ENCODE results near the gene SHQ1. TPM values are rescaled to one million over a fixed set of nuclear protein-coding genes. Genes with fewer than 3 reads are reported as not detected.
A peak's percentile ranks its signal among the peaks of the same experiment; 100 is the strongest.

The SHQ1 gene
- total and polyA plus RNA-seq, 12 donors: 7.2 to 26.4 (median 15.1) TPM

DNA sequence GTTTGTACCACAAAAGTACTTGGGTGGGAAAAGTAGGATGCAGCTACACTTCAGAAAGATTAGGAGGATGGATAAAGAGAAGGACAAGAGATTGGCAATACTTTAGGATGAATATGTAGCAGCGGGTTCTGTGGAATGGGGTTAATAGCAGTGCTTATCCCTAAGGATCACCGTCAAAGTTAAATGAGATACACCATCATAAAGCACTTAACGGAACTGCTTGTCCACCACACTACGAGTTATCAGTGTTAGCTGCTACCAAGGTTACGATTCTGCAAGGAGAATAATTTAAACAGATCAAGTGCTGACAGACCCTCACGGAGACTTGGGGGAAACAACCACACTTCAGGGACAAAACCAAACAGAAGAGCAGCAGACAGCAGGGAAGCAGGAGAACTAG lies 963 bp downstream of the SHQ1 start:
- intact Hi-C loops (cut with DNase I): loop anchor here in 1 of 2 donors (10.0 kb wide), 1 partner anchor 238 kb away; no protein-coding TSS in a partner anchor
- peak overlapping the region; percentile 36 to 91 (median 69) for H3K4me3 ChIP-seq
- H3K27ac ChIP-seq: peak overlapping the region in 4 of 5 donors; percentile 9 to 94 (median 76)
- WGBS, 4 donors: 6 to 14% (median 10%) methylated on average over 6 of the region's 6 CpGs
- no peaks in the 10 kb centered on the region for H3K27me3 ChIP-seq
- H3K9me3 ChIP-seq (replicated peaks in 1 of 3): no peaks in the 10 kb centered on the region
- H3K36me3 ChIP-seq (replicated peaks in 1 of 2): no peaks in the 10 kb centered on the region
- no peak for DNase-seq
- no peak for TF ChIP-seq POLR2A (IDR thresholded peaks at IDR 0.05)
- TF ChIP-seq, protein P1, sequence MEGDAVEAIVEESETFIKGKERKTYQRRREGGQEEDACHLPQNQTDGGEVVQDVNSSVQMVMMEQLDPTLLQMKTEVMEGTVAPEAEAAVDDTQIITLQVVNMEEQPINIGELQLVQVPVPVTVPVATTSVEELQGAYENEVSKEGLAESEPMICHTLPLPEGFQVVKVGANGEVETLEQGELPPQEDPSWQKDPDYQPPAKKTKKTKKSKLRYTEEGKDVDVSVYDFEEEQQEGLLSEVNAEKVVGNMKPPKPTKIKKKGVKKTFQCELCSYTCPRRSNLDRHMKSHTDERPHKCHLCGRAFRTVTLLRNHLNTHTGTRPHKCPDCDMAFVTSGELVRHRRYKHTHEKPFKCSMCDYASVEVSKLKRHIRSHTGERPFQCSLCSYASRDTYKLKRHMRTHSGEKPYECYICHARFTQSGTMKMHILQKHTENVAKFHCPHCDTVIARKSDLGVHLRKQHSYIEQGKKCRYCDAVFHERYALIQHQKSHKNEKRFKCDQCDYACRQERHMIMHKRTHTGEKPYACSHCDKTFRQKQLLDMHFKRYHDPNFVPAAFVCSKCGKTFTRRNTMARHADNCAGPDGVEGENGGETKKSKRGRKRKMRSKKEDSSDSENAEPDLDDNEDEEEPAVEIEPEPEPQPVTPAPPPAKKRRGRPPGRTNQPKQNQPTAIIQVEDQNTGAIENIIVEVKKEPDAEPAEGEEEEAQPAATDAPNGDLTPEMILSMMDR (IDR thresholded peaks at IDR 0.05): no peak
- H3K4me1 ChIP-seq (replicated peaks in 1 of 2): peaks cover 10 to 36% of the 10 kb centered on the region in 2 donors

DNA sequence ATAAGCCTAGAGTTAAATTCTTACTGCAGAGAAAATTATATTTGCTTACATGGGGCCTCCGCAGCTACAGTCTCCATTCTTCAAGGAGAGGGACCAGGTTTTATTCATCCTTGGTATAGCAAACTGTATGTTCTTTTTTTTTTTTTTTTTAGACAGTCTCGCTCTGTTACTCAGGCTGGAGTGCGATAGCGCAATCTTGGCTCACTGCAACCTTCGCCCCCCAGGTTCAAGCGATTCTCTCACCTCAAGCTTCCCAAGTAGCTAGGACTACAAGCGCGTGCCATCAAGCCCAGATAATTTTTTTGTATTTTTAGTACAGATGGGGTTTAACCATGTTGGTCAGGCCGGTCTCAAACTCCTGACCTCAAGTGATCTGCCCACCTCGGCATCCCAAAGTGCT lies 2.1 kb downstream of the SHQ1 start:
- H3K36me3 ChIP-seq (replicated peaks in 1 of 2): peaks cover 0 to 9% of the 10 kb centered on the region in 2 donors
- intact Hi-C loops (cut with DNase I): loop anchor here in 1 of 2 donors (10.0 kb wide), 1 partner anchor 239 kb away; no protein-coding TSS in a partner anchor
- 93 to 97% (median 95%) methylated on average over 10 of the region's 10 CpGs for WGBS, 4 donors
- no peak for TF ChIP-seq POLR2A (IDR thresholded peaks at IDR 0.05)
- TF ChIP-seq, protein P1 (IDR thresholded peaks at IDR 0.05): no peak
- H3K9me3 ChIP-seq (replicated peaks in 1 of 3): no peaks in the 10 kb centered on the region
- no peak overlapping the region for H3K27ac ChIP-seq
- H3K4me1 ChIP-seq (replicated peaks in 1 of 2): peaks cover 10 to 33% of the 10 kb centered on the region in 2 donors
- no peak for DNase-seq
- no peaks in the 10 kb centered on the region for H3K27me3 ChIP-seq
- no peak overlapping the region for H3K4me3 ChIP-seq

DNA sequence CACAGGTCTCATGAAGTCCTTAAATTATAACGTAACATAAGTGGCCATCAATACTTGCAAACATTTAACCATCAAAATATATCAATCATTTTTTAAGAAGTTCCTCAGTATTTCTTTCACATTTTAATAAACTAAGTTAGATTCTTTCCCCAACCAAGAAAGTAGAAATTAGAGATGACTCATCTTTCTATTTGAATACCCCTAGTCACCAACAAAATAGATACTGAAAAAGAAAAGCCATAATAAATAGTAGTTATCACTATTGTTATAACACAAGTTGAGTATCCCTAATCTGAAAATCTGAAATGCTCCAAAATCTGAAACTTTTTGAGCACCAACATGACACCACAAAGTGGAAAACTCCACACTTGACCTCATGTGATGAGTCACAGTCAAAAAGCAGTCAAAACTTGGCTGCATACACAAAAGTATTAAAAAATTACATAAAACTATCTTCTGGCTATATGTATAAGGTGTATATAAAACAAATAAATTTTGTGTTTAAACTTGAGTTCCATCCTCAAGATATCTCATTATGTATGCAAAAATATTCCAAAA lies 3.7 kb downstream of the SHQ1 start:
- Histone ChIP-seq H3K9me3 (replicated peaks in 1 of 3) (no peaks in the 10 kb centered on the region), H3K4me3 (no peak overlapping the region), H3K4me1 (replicated peaks in 1 of 2) (peaks cover 10 to 33% of the 10 kb centered on the region in 2 donors), H3K27ac (no peak overlapping the region), H3K36me3 (replicated peaks in 1 of 2) (peaks cover 0 to 19% of the 10 kb centered on the region in 2 donors), H3K27me3 (no peaks in the 10 kb centered on the region)
- WGBS, 4 donors: 86 to 96% (median 91%) methylated on average over 1 of the region's 1 CpG
- TF ChIP-seq, protein P1 (IDR thresholded peaks at IDR 0.05): no peak
- TF ChIP-seq POLR2A (IDR thresholded peaks at IDR 0.05): no peak
- no peak for DNase-seq
- intact Hi-C loops (cut with DNase I): loop anchor here in 1 of 2 donors (10.0 kb wide), 1 partner anchor 240 kb away; no protein-coding TSS in a partner anchor

DNA sequence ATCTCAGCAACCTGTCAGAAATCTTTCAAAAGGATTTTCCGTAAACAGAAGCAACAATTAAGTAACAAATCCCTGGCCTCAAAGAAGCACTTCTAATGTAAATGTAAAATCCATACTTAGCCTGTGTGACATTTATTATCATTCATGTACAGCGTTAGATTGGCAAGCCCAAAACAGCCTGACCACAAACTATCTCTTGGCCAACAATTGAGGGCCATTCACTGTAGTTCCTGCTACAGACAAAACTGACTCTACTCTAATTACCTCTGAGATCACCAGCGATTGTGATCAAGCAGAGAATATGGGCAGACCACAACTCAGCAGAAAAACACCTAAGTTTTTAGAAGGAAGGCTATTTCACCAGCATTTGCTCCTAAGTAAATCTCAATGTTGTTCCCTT lies 9.2 kb downstream of the SHQ1 start:
- no peak for DNase-seq
- Histone ChIP-seq H3K36me3 (replicated peaks in 1 of 2) (peaks cover 0 to 22% of the 10 kb centered on the region in 2 donors), H3K27me3 (no peaks in the 10 kb centered on the region), H3K9me3 (replicated peaks in 1 of 3) (no peaks in the 10 kb centered on the region), H3K27ac (no peak overlapping the region), H3K4me1 (replicated peaks in 1 of 2) (peaks cover 0 to 8% of the 10 kb centered on the region in 2 donors), H3K4me3 (no peak overlapping the region)
- TF ChIP-seq POLR2A (IDR thresholded peaks at IDR 0.05): no peak
- TF ChIP-seq, protein P1 (IDR thresholded peaks at IDR 0.05): no peak
- 92 to 97% (median 95%) methylated on average over 3 of the region's 3 CpGs for WGBS, 4 donors
- intact Hi-C loops (cut with DNase I): no loop called here
